CD4-positive, alpha-beta memory T cell (primary cell): Measurements from ENCODE around the gene HLA-DPB1. TPM values are rescaled to one million over a fixed set of nuclear protein-coding genes. Genes with fewer than 3 reads are reported as not detected.

Experiments
- CTCF ChIA-PET: fragments of 350-600 bp; sonication (Branson Sonifier 250); formaldehyde crosslinking; loops from one replicate; lab custom pipeline; 2021; ENCODE audit warnings: inconsistent platforms; ENCODE audit not compliant: partially characterized antibody; lab: Charles Lee
- POLR2A ChIA-PET: fragments of 350-600 bp; sonication (Branson Sonifier 250); formaldehyde crosslinking; loops from one replicate; lab custom pipeline; 2021; ENCODE audit not compliant: partially characterized antibody; lab: Charles Lee
- DNase-seq, 5 donors: peaks; one replicate each; pipeline versions ENCODE4 v3.0.0 to v3.0.0-alpha.2; 2020 to 2022; ENCODE audit warnings: mixed read lengths in 1 of 5
- H3K27ac ChIP-seq: one replicate; pipeline ENCODE4 v1.7.0; 2013; ENCODE audit warnings: low read depth, low read length
- H3K27me3 ChIP-seq: 2 replicates; pipeline ENCODE4 v1.7.0; 2013; ENCODE audit warnings: mild to moderate bottlenecking, low read length, moderate library complexity; ENCODE audit not compliant: insufficient read depth
- H3K36me3 ChIP-seq: 2 replicates; pipeline ENCODE4 v1.7.0; 2013; ENCODE audit warnings: mild to moderate bottlenecking, low read length, moderate library complexity; ENCODE audit not compliant: insufficient read depth
- H3K4me1 ChIP-seq: 2 replicates; pipeline ENCODE4 v1.7.0; 2013; ENCODE audit warnings: mild to moderate bottlenecking, low read length, moderate library complexity; ENCODE audit not compliant: insufficient read depth
- H3K4me3 ChIP-seq, 2 donors: one replicate each; pipeline ENCODE4 v1.7.0; 2013; ENCODE audit warnings: low read length in 2 of 2, mild to moderate bottlenecking in 1 of 2
- H3K9me3 ChIP-seq, 2 donors: one replicate each; pipeline ENCODE4 v1.7.0; 2013; ENCODE audit warnings: low read length in 2 of 2, control low read depth in 1 of 2; ENCODE audit not compliant: control insufficient read depth in 1 of 2
- H3K27ac Mint-ChIP-seq, 7 donors: one replicate each; pipeline ENCODE4 v1.8.0; 2020 to 2021; ENCODE audit warnings: mixed read lengths in 7 of 7, mild to moderate bottlenecking in 6 of 7, inconsistent platforms in 3 of 7, moderate library complexity in 3 of 7
- H3K27me3 Mint-ChIP-seq, 2 donors: one replicate each; pipeline ENCODE4 v1.8.0; 2020 to 2021; ENCODE audit warnings: mixed read lengths in 2 of 2
- H3K36me3 Mint-ChIP-seq, 2 donors: one replicate each; pipeline ENCODE4 v1.8.0; 2020 to 2021; ENCODE audit warnings: mixed read lengths in 2 of 2, inconsistent platforms in 1 of 2, mild to moderate bottlenecking in 1 of 2
- H3K4me1 Mint-ChIP-seq, 4 donors: one replicate each; pipeline ENCODE4 v1.8.0; 2020 to 2021; ENCODE audit warnings: mixed read lengths in 4 of 4, mild to moderate bottlenecking in 1 of 4
- H3K4me3 Mint-ChIP-seq, 8 donors: one replicate each; pipeline ENCODE4 v1.8.0; 2020 to 2021; ENCODE audit warnings: mixed read lengths in 8 of 8, mild to moderate bottlenecking in 7 of 8, moderate library complexity in 6 of 8, inconsistent platforms in 3 of 8
- H3K9me3 Mint-ChIP-seq, 8 donors: one replicate each; pipeline ENCODE4 v1.8.0; 2020 to 2021; ENCODE audit warnings: mixed read lengths in 8 of 8, mild to moderate bottlenecking in 5 of 8, inconsistent platforms in 3 of 8, moderate library complexity in 1 of 8
- intact Hi-C: fragments of 100-400 bp; cut with micrococcal nuclease; formaldehyde crosslinking; loops from one replicate; pipeline ENCODE4 v1.15.1; 2023
- polyA plus RNA-seq, 2 donors: library from polyadenylated mRNA; unstranded; fragments of 300-500 nt; fragmentation: Illumina TruSeq; gene quantifications; one replicate each; pipeline ENCODE4 v1.2.3, GENCODE V29; 2021
- total RNA-seq, 2 experiments: library from RNA; stranded (reverse); gene quantifications; one replicate each; pipeline ENCODE4 v1.2.3, GENCODE V29; 2021

HLA-DPB1 gene
- total and polyA plus RNA-seq, 4 experiments from 2014 or later, result 14.5 to 76.9 (median 33.8) TPM

GRCh38 chr6:33040157-33040556 is 35.6 kb upstream of the HLA-DPB1 start:
- Mint-ChIP-seq H3K4me3 (no peak overlapping the region), H3K27ac (no peak overlapping the region), H3K9me3 (peaks cover 0 to 18% (median 10%) of the 10 kb centered on the region in 8 donors), H3K4me1 (no peaks in the 10 kb centered on the region), H3K27me3 (peaks cover 15 to 36% of the 10 kb centered on the region in 2 donors), H3K36me3 (no peaks in the 10 kb centered on the region)
- CTCF ChIA-PET, result no interaction called here
- DNase-seq, result no peak
- Histone ChIP-seq H3K36me3 (no peaks in the 10 kb centered on the region), H3K27ac (no peak overlapping the region), H3K4me1 (no peaks in the 10 kb centered on the region), H3K4me3 (no peak overlapping the region), H3K27me3 (peaks cover 3% of the 10 kb centered on the region), H3K9me3 (no peaks in the 10 kb centered on the region)
- intact Hi-C loops, result no loop called here
- POLR2A ChIA-PET, result no interaction called here

DNA sequence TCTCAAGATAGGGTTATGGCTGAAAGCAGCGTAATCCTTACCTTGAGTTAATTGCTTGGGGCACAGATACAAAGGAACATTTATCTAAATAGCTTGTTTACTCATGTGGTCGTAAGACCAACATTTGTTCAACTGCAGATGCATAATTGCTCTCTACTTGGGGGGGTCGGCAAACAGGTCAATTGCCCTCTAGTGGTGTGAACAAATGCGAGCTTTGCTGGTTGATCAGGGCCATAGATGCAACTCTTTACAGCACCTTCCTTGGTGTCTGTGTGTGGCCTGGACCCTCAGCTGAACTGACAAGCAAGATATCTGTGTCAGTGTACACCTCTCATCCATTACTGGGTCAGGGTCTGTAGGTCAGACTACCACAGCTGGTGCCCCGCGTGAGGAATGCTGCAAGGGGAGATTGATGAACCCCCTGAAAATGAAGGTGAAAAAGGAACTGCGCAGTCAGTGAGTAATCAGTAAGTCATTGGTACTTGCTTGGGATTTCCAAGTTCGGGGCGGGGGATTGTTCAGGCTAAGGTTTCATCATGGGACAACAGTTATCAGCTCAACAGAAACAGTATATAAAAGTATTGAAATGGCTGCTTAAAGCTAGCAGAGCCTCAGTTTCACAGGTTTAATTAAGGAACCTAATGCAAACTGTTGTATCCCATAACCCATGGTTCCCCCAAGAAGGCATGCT is 26.3 kb upstream of the HLA-DPB1 start:
- Mint-ChIP-seq H3K4me1 (no peaks in the 10 kb centered on the region), H3K36me3 (no peaks in the 10 kb centered on the region), H3K27ac (no peak overlapping the region), H3K9me3 (peaks cover 0 to 4% (median 0%) of the 10 kb centered on the region in 8 donors), H3K4me3 (no peak overlapping the region), H3K27me3 (peaks cover 25 to 46% of the 10 kb centered on the region in 2 donors)
- POLR2A ChIA-PET, result no interaction called here
- Histone ChIP-seq H3K9me3 (no peaks in the 10 kb centered on the region), H3K36me3 (no peaks in the 10 kb centered on the region), H3K27ac (no peak overlapping the region), H3K4me3 (no peak overlapping the region), H3K4me1 (no peaks in the 10 kb centered on the region), H3K27me3 (peaks cover 8% of the 10 kb centered on the region)
- CTCF ChIA-PET, result interaction anchor here (1.9 to 2.1 kb wide), 2 partner anchors 24 to 35 kb away, joined by 4 to 7 read pairs; partner anchors contain the start of gene HLA-DPA1
- no peak for DNase-seq
- intact Hi-C loops, result no loop called here

DNA sequence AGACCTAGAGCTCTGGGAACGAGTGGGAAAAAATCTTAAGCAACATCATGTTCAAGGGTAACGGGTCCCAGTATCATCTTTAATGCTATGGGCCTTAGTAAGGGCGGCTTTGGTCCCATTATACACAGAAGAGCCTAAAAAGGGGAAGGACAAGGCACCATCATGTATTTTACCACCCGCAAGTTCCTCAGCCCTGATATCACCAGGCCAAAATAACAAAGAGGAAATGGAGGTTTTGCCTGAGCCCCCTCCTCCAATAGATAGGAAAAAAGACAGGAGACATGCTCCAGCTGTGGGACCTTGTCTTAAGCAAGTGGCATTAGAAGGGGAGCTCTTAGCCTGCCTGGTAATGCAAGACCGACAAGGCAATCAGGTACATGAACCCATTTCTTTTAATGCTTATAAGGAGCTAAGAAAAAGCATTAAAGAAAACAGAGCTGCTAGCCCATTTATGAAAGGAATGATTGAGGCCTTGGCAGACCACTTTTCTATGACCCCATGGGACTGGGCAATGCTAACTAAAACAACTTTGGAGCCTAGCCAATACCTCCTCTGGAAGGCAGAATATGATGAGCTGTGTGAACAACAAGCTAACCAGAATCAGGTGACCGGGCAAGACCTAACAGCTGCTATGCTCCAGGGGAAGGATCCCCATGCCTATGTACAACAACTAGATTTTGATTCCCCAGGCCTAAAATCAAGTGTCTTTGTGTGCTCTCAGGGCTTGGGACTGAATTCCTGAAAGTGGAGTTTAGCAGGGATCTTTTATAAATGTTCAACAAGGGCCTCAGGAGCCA is 25.6 kb upstream of the HLA-DPB1 start:
- Mint-ChIP-seq H3K4me3 (no peak overlapping the region), H3K36me3 (no peaks in the 10 kb centered on the region), H3K27ac (no peak overlapping the region), H3K27me3 (peaks cover 25 to 43% of the 10 kb centered on the region in 2 donors), H3K9me3 (peaks cover 0 to 2% (median 0%) of the 10 kb centered on the region in 8 donors), H3K4me1 (no peaks in the 10 kb centered on the region)
- ChIA-PET POLR2A (no interaction called here), CTCF (interaction anchor here (1.3 to 2.1 kb wide), 3 partner anchors 23 to 36 kb away, joined by 4 to 7 read pairs (median 4); partner anchors contain the start of gene HLA-DPA1)
- no peaks in the 10 kb centered on the region for H3K9me3 ChIP-seq
- no peaks in the 10 kb centered on the region for H3K36me3 ChIP-seq
- H3K4me3 ChIP-seq, result no peak overlapping the region
- intact Hi-C loops, result no loop called here
- H3K4me1 ChIP-seq, result no peaks in the 10 kb centered on the region
- H3K27me3 ChIP-seq, result peaks cover 8% of the 10 kb centered on the region
- DNase-seq, result no peak
- H3K27ac ChIP-seq, result no peak overlapping the region

GRCh38 chr6:33052627-33053026 is 23.2 kb upstream of the HLA-DPB1 start:
- H3K27me3 Mint-ChIP-seq, result peaks cover 18 to 30% of the 10 kb centered on the region in 2 donors
- H3K9me3 Mint-ChIP-seq, result peaks cover 0 to 2% (median 0%) of the 10 kb centered on the region in 8 donors
- Histone ChIP-seq H3K9me3 (no peaks in the 10 kb centered on the region), H3K4me1 (no peaks in the 10 kb centered on the region), H3K27ac (no peak overlapping the region), H3K36me3 (no peaks in the 10 kb centered on the region), H3K4me3 (no peak overlapping the region), H3K27me3 (peaks cover 6% of the 10 kb centered on the region)
- intact Hi-C loops, result no loop called here
- no peak overlapping the region for H3K27ac Mint-ChIP-seq
- no peak for DNase-seq
- ChIA-PET POLR2A (no interaction called here), CTCF (no interaction called here)
- no peak overlapping the region for H3K4me3 Mint-ChIP-seq
- no peaks in the 10 kb centered on the region for H3K36me3 Mint-ChIP-seq
- peaks cover 0 to 6% (median 1%) of the 10 kb centered on the region in 4 donors for H3K4me1 Mint-ChIP-seq

GRCh38 chr6:33053230-33053629 is 22.6 kb upstream of the HLA-DPB1 start:
- DNase-seq, result no peak
- no peaks in the 10 kb centered on the region for H3K36me3 Mint-ChIP-seq
- CTCF ChIA-PET, result no interaction called here
- no peak overlapping the region for H3K4me3 Mint-ChIP-seq
- H3K4me3 ChIP-seq, result no peak overlapping the region
- peaks cover 15 to 28% of the 10 kb centered on the region in 2 donors for H3K27me3 Mint-ChIP-seq
- peaks cover 0 to 6% (median 1%) of the 10 kb centered on the region in 4 donors for H3K4me1 Mint-ChIP-seq
- POLR2A ChIA-PET, result no interaction called here
- H3K27me3 ChIP-seq, result peaks cover under 1% of the 10 kb centered on the region
- intact Hi-C loops, result no loop called here
- H3K9me3 ChIP-seq, result no peaks in the 10 kb centered on the region
- H3K9me3 Mint-ChIP-seq, result peaks cover 0 to 2% (median 0%) of the 10 kb centered on the region in 8 donors
- H3K27ac ChIP-seq, result no peak overlapping the region
- H3K36me3 ChIP-seq, result no peaks in the 10 kb centered on the region
- H3K27ac Mint-ChIP-seq, result no peak overlapping the region
- no peaks in the 10 kb centered on the region for H3K4me1 ChIP-seq

- no peak for DNase-seq
- Histone ChIP-seq H3K4me1 (no peaks in the 10 kb centered on the region), H3K27me3 (no peaks in the 10 kb centered on the region), H3K9me3 (no peaks in the 10 kb centered on the region), H3K27ac (no peak overlapping the region), H3K4me3 (no peak overlapping the region), H3K36me3 (no peaks in the 10 kb centered on the region)
- Mint-ChIP-seq H3K27ac (no peak overlapping the region), H3K9me3 (peaks cover 0 to 2% (median 0%) of the 10 kb centered on the region in 8 donors), H3K4me3 (no peak overlapping the region), H3K36me3 (no peaks in the 10 kb centered on the region), H3K4me1 (peaks cover 0 to 6% (median 1%) of the 10 kb centered on the region in 4 donors), H3K27me3 (peaks cover 0 to 11% of the 10 kb centered on the region in 2 donors)
- CTCF ChIA-PET, result interaction anchor here (1.2 kb wide), 1 partner anchor 32 kb away, joined by 3 read pairs; no protein-coding TSS in a partner anchor
- intact Hi-C loops, result no loop called here
- POLR2A ChIA-PET, result no interaction called here
Measured at GRCh38 chr6:33057222-33058150, 18.3 kb upstream of the HLA-DPB1 start.
